Common myeloid progenitor, CD34-positive (primary cell): ENCODE data around the gene ST6GALNAC3.
"Not testable (repeated sequence)": the region's sequence is repeated elsewhere in the genome, so short reads cannot be mapped to it uniquely, and the experiment has no call there.

ENCODE experiments used
- CTCF ChIA-PET: fragments of 350-600 bp; sonication (Branson Sonifier 250); formaldehyde crosslinking; loops from one replicate; lab custom pipeline; 2021; ENCODE audit warnings: antibody characterized with exemption; lab: Charles Lee
- POLR2A ChIA-PET: fragments of 350-600 bp; sonication (Branson Sonifier 250); formaldehyde crosslinking; loops from one replicate; lab custom pipeline; 2021; ENCODE audit warnings: antibody characterized with exemption; lab: Charles Lee
- DNase-seq, 3 donors: peaks; one replicate each; pipeline versions ENCODE4 v3.0.0 to v3.0.0-alpha.2; 2013
- H3K27ac ChIP-seq, 2 experiments: 1 replicate in 1 of 2; 2 replicates in 1 of 2; pipeline ENCODE4 v1.7.0; 2013; ENCODE audit warnings: inconsistent platforms in 2 of 2, low read length in 2 of 2, mild to moderate bottlenecking in 2 of 2, low read depth in 1 of 2, moderate library complexity in 1 of 2; ENCODE audit not compliant: severe bottlenecking in 2 of 2, insufficient read depth in 1 of 2, poor library complexity in 1 of 2
- H3K27me3 ChIP-seq, 5 experiments: replicated peaks in 2 of 5; 1 replicate in 3 of 5; 2 replicates in 2 of 5; pipeline versions ENCODE4 v1.6.1 to v1.7.0; 2013; ENCODE audit warnings: low read length in 4 of 5, mild to moderate bottlenecking in 2 of 5, moderate library complexity in 2 of 5, inconsistent platforms in 1 of 5; ENCODE audit not compliant: insufficient read depth in 5 of 5, control insufficient read depth in 4 of 5
- H3K36me3 ChIP-seq, 4 experiments: 1 replicate in 2 of 4; 2 replicates in 2 of 4; pipeline versions ENCODE4 v1.6.1 to v1.7.0; 2013; ENCODE audit warnings: low read length in 3 of 4, control low read depth in 1 of 4, mild to moderate bottlenecking in 1 of 4; ENCODE audit not compliant: control insufficient read depth in 4 of 4, insufficient read depth in 4 of 4
- H3K4me1 ChIP-seq, 4 experiments: 1 replicate in 3 of 4; 2 replicates in 1 of 4; pipeline versions ENCODE4 v1.6.1 to v1.7.1; 2013; ENCODE audit warnings: low read length in 3 of 4, mild to moderate bottlenecking in 3 of 4, control low read depth in 1 of 4, inconsistent platforms in 1 of 4, moderate library complexity in 1 of 4; ENCODE audit not compliant: control insufficient read depth in 4 of 4, insufficient read depth in 4 of 4; ENCODE audit errors: control extremely low read depth in 1 of 4
- H3K4me3 ChIP-seq, 7 experiments: 1 replicate in 4 of 7; 2 replicates in 3 of 7; pipeline versions ENCODE4 v1.5.1 to v1.7.0; 2013; ENCODE audit warnings: mild to moderate bottlenecking in 7 of 7, low read length in 6 of 7, moderate library complexity in 6 of 7, inconsistent platforms in 2 of 7, low read depth in 2 of 7, control low read depth in 1 of 7; ENCODE audit not compliant: insufficient read depth in 4 of 7, control insufficient read depth in 1 of 7; ENCODE audit errors: extremely low read depth in 1 of 7
- H3K9me3 ChIP-seq, 5 experiments: 1 replicate in 4 of 5; 2 replicates in 1 of 5; pipeline versions ENCODE4 v1.6.1 to v1.7.1; 2013; ENCODE audit warnings: low read length in 4 of 5, mild to moderate bottlenecking in 2 of 5, inconsistent platforms in 1 of 5, low read depth in 1 of 5, moderate library complexity in 1 of 5; ENCODE audit not compliant: control insufficient read depth in 4 of 5, insufficient read depth in 2 of 5; ENCODE audit errors: control extremely low read depth in 1 of 5
- WGBS: methylation state at CpG from one replicate; pipeline ENCODE4 v1.1.5; 2013; ENCODE audit not compliant: insufficient coverage; 5-methylcytosine and 5-hydroxymethylcytosine counted together

The ST6GALNAC3 gene

GRCh38 chr1:76123411-76124064, 49.0 kb downstream of the ST6GALNAC3 start:
- H3K27ac ChIP-seq, POLR2A ChIA-PET, DNase-seq, H3K36me3 ChIP-seq, H3K27me3 ChIP-seq, H3K9me3 ChIP-seq, H3K4me3 ChIP-seq, H3K4me1 ChIP-seq: not testable (repeated sequence)
- WGBS: no CpG with 5 or more reads among the region's 5 CpGs
- CTCF ChIA-PET: interaction anchor here (0.7 kb wide), 1 partner anchor 12 kb away, joined by 3 read pairs; no protein-coding TSS in a partner anchor

- POLR2A ChIA-PET: no interaction called here
- 100% methylated on average over 5 of the region's 7 CpGs for WGBS
- DNase-seq: no peak
- H3K36me3 ChIP-seq: no peaks in the 10 kb centered on the region
- no peaks in the 10 kb centered on the region for H3K27me3 ChIP-seq
- H3K9me3 ChIP-seq: no peaks in the 10 kb centered on the region
- no peak overlapping the region for H3K27ac ChIP-seq
- CTCF ChIA-PET: interaction anchor here (0.7 to 1.2 kb wide), 2 partner anchors 11 kb away, joined by 3 read pairs; no protein-coding TSS in a partner anchor
- H3K4me1 ChIP-seq: peaks cover 0 to 4% (median 0%) of the 10 kb centered on the region in 4 experiments
- no peak overlapping the region for H3K4me3 ChIP-seq
These were observed 49.6 kb downstream of the ST6GALNAC3 start for GRCh38 chr1:76124196-76124595.

- H3K36me3 ChIP-seq: no peaks in the 10 kb centered on the region
- no peaks in the 10 kb centered on the region for H3K27me3 ChIP-seq
- ChIA-PET CTCF (interaction anchor here (1.2 kb wide), 1 partner anchor 10 kb away, joined by 3 read pairs; no protein-coding TSS in a partner anchor), POLR2A (no interaction called here)
- WGBS: 100% methylated on average over 1 of the region's 3 CpGs
- peaks cover 0 to 4% (median 0%) of the 10 kb centered on the region in 4 experiments for H3K4me1 ChIP-seq
- H3K9me3 ChIP-seq: no peaks in the 10 kb centered on the region
- no peak overlapping the region for H3K27ac ChIP-seq
- H3K4me3 ChIP-seq: no peak overlapping the region
- no peak for DNase-seq
These were observed 51.1 kb downstream of the ST6GALNAC3 start for GRCh38 chr1:76125473-76126219.

GRCh38 chr1:76128096-76128495, 53.5 kb downstream of the ST6GALNAC3 start:
- Histone ChIP-seq H3K36me3 (no peaks in the 10 kb centered on the region), H3K4me1 (peaks cover 0 to 4% (median 0%) of the 10 kb centered on the region in 4 experiments), H3K27ac (no peak overlapping the region), H3K27me3 (no peaks in the 10 kb centered on the region), H3K9me3 (peaks cover 0 to under 1% (median 0%) of the 10 kb centered on the region in 5 experiments), H3K4me3 (no peak overlapping the region)
- ChIA-PET POLR2A (no interaction called here), CTCF (no interaction called here)
- DNase-seq: no peak
- WGBS: 98% methylated on average over 5 of the region's 5 CpGs

GRCh38 chr1:76129731-76130130, 55.2 kb downstream of the ST6GALNAC3 start:
- peaks cover 0 to 4% (median 0%) of the 10 kb centered on the region in 4 experiments for H3K4me1 ChIP-seq
- H3K9me3 ChIP-seq: peaks cover 0 to 2% (median 0%) of the 10 kb centered on the region in 5 experiments
- no peak for DNase-seq
- H3K4me3 ChIP-seq: no peak overlapping the region
- 94% methylated on average over 6 of the region's 6 CpGs for WGBS
- ChIA-PET POLR2A (no interaction called here), CTCF (no interaction called here)
- H3K27me3 ChIP-seq: no peaks in the 10 kb centered on the region
- H3K27ac ChIP-seq: no peak overlapping the region
- H3K36me3 ChIP-seq: no peaks in the 10 kb centered on the region

GRCh38 chr1:76130992-76131391, 56.4 kb downstream of the ST6GALNAC3 start:
- Histone ChIP-seq H3K27ac (no peak overlapping the region), H3K4me3 (no peak overlapping the region), H3K9me3 (peaks cover 0 to 2% (median 0%) of the 10 kb centered on the region in 5 experiments), H3K4me1 (no peaks in the 10 kb centered on the region), H3K27me3 (no peaks in the 10 kb centered on the region), H3K36me3 (no peaks in the 10 kb centered on the region)
- no peak for DNase-seq
- WGBS: 97% methylated on average over 4 of the region's 4 CpGs
- ChIA-PET POLR2A (no interaction called here), CTCF (no interaction called here)

- no peaks in the 10 kb centered on the region for H3K36me3 ChIP-seq
- CTCF ChIA-PET: interaction anchor here (1.3 kb wide), 1 partner anchor 20 kb away, joined by 3 read pairs; no protein-coding TSS in a partner anchor
- 94% methylated on average over 2 of the region's 2 CpGs for WGBS
These were observed 59.4 kb downstream of the ST6GALNAC3 start for GRCh38 chr1:76133977-76134376.

More at GRCh38 chr1:76133977-76134376, 59.4 kb downstream of the ST6GALNAC3 start:
- DNase-seq: no peak
- peaks cover 0 to 2% (median 0%) of the 10 kb centered on the region in 5 experiments for H3K9me3 ChIP-seq
- no peak overlapping the region for H3K4me3 ChIP-seq
- POLR2A ChIA-PET: no interaction called here
- H3K27ac ChIP-seq: no peak overlapping the region
- H3K4me1 ChIP-seq: no peaks in the 10 kb centered on the region
- no peaks in the 10 kb centered on the region for H3K27me3 ChIP-seq
